Lung microvascular endothelial cell (primary cell): ENCODE results near the gene GALNT17. TPM values are rescaled to one million over a fixed set of nuclear protein-coding genes. Genes with fewer than 3 reads are reported as not detected.
"Not testable (repeated sequence)": the region's sequence is repeated elsewhere in the genome, so short reads cannot be mapped to it uniquely, and the experiment has no call there.

Experiments
- DNase-seq, 2 donors: peaks; one replicate each; pipeline versions ENCODE4 v3.0.0 to v3.0.0-alpha.2; 2010; ENCODE audit warnings: low read depth in 2 of 2
- total RNA-seq: library from RNA; depleted of rRNA; stranded (reverse); fragments of >200 nt; gene quantifications from 2 replicates; pipeline ENCODE4 v1.2.1, GENCODE V29; 2014

GALNT17 gene
- total RNA-seq, 1 donor from 2014 or later, result not detected

DNA sequence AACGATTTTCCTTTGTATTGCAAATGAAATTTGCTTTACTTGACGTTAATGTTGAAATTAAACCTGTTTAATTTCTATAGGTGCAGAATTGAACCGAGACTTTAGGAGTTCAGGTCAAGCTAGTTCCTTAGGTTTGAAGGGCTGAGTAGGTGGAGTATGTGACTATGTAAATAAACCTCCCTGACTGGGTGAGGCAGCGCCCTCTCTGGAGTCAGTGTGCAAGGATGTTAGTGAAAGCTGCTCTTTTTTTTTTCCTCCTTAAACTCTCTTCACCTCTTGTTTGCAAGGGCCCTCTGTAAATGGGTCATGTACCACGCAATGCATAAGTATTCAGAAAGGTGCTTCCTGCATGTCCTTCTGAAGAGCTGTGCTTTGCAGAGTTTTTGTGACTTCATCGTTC, 33.8 kb downstream of the GALNT17 start:
- DNase-seq, result no peak

DNA sequence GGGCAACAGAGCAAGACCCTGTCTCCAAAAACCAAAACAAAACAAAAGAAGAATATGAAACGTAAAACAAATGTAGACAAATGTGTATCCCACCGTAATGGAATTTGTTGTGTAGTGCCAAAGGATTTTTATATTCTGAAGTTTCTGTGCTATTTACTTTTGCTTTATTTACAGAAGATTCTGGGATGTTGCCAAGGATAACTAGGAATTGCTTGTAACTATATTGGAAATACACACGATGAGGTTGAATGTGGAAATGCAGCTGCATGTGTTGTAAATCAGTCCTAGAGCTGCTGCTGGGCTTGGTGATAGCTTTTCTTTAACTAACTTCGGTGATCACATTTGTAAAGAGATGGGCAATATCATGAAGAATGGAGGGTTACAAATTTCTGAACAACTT, 39.5 kb downstream of the GALNT17 start:
- no peak for DNase-seq

DNA sequence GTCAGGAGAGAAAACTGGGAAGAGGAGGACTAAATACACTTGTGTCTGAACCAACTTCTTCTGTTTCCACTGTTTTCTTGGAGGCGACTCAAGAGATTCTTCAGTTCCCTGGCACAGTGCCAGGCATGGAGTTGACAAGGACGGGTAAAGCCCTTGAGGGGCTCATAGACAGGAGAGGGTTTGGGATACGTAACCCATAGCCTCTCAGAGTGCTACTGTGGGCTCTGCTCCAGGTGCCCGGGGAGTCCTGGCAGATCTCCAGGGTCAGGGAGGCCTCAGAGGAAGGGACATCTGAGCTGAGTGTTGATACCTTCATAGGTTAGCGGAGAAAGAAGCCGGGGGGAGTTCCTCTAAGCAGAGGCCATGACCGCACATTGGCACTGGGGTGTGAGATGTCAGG, 42.0 kb downstream of the GALNT17 start:
- DNase-seq, result no peak

DNA sequence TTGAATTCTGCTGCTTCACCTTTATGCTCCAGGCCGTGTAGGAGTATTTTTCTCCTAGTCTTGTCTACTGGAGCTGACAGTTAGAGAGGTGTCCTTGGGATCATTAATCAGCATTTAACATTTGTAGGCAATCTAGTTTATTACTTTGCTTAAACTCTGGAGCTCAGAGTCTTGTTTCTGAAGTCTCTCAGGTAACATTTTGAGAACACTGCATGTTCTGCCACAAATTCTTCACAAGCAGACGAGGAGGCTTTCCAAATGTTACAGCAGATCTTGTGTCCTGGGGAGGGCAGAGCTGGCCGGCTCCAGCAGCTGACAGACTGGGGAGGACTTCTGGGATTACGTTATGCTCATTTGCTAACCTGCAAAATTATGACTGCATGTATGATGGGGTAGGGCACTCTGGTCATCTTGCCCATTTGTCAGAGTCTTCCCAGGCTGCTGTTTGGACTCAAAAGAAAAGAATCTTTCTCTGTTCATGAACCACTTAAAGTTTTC, 50.5 kb downstream of the GALNT17 start:
- no peak for DNase-seq

DNA sequence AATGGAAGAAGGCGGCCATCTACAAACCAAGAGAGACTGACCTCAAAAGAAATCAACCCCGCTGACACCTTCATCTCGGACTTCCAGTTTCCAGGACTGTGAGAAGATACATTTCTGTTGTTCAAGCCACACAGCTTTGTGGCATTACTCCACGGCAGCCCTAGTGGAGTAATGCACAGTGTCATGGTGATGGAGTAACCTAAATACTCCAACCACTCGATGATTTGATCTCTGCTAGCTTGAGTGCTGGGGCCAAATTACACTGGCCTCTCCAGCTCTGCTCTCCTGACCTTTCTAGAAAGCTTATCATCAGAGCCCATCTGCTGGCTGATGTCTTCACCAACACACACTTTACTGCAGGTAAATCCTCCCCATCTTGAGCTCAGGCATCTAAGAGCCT, 52.2 kb downstream of the GALNT17 start:
- no peak for DNase-seq

DNA sequence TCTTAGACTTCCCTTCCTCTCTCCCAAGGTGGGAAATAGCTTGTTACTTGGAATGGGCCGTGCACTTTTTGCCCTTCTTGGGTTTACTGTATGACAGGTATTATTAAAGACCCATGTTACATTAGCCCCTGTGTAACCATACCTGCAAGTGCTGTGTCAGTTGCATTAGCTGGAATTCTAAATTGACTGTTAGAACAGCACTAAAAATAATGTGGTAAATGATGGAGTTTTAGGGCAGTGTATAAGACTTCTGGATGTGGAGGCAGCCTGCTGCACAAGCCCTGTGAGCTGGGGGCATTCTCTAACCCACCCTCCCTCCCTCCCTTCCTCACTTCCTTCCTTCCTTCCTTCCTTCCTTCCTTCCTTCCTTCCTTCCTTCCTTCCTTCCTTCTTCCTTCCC, 52.7 kb downstream of the GALNT17 start:
- no peak for DNase-seq

DNA sequence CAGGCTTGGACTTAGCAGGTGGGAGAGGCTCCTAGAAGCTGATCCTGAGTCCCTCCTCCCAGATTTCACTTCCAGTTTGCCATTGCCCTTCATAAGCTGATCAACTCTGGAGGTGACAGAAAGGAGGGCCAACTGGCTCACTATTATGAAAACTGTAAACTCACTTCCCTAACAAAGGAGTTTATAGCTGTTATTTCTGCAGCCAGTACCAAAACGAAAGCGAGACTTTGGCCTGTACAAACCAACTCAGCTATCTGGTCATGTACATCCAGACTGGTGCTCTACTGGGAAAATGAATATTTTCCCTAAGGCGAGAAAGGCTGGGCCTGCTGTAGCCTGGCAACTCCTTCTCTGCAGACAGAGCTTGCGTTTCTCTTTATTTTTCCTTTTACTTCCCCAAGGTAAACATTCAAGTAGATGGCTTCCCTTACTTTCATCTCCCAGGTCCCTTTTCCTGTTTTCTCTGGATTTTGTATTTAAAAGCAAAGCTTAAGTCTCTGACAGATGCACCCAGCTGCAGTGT, 54.7 kb downstream of the GALNT17 start:
- no peak for DNase-seq

DNA sequence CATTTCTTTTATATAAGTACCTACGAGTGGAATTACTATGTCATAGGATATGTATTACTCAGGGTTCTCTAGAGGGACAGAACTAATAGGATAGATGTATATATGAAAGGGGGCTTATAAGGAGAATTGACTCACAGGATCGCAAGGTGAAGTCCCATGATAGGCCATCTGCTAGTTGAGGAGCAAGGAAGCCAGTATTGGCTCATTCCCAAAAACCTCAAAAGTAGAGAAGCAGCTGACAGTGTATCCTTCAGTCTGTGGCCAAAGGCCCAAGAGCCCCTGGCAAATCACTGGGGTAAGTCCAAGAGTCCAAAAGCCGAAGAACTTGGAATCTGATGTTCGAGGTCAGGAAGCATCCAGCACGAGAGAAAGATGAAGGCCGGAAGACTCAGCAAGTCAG, 59.8 kb downstream of the GALNT17 start:
- no peak for DNase-seq

DNA sequence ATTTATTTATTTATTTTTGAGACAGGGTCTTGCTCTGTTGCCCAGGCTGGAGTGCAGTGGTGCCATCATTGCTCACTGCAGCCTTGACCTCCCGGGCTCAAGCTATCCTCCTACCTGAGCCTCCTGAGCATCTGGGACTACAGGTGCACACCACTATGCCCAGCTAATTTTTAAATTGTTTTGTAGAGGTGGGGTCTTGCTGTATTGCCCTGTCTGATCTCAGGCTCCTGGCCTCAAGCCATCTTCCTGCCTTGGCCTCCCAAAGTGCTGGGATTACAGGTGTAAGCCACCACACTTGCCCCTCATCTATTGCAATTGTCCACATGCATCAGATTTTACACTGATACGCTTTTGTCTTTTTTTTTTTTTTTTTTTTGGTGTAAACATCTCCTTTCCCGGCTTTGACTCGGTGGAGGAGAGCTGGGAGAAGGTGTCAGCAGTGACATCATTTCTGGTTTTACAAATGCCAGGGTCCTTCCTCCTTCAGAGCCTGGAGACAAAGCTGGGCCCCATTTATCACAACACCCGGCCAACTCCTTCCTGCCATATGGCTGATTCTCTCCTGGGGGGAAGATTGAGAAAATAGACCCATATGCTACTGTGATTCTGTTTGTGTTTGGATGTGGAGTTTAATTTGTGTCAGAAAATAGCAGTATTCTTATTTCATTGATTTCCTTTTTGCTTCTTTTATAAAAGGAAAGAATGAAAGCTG, 61.3 kb downstream of the GALNT17 start:
- DNase-seq, result no peak

DNA sequence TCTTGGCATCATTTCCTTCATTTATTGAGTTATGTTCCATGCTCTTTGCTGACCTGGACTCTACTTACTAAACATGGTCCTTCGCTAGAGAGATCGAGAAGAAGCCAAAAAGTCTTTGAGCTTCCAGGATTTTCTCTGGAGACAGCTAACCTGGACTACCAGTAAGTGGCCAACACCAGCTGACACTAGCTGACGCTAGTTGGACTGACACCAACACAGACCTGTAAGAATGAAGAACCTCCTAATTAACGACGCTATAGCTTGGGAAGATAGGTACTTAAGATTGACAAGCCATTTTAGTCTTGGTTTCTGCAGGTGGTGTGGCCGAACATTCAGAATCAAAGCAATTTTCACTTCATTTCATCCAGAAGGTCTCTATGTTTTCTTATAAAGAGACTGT, 66.4 kb downstream of the GALNT17 start:
- DNase-seq, result no peak

DNA sequence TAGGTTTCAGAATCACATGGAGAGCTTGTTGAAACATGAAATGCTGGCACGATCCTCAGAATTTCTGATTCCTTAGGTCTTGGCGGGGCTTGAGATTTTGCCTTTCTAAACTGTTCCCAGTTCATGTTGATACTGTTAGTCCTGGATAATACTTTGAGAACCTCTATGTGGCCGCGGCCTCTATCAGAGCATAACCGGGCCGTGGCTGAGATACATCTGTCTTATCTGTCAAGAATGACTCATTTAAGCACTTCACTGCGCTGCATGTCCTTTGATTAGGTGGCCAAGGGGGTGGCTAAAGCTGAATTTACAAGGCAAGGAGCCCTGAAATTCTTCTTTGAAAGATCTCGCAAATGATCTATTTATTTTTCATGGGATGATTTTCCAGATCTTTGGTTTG, 66.9 kb downstream of the GALNT17 start:
- no peak for DNase-seq

DNA sequence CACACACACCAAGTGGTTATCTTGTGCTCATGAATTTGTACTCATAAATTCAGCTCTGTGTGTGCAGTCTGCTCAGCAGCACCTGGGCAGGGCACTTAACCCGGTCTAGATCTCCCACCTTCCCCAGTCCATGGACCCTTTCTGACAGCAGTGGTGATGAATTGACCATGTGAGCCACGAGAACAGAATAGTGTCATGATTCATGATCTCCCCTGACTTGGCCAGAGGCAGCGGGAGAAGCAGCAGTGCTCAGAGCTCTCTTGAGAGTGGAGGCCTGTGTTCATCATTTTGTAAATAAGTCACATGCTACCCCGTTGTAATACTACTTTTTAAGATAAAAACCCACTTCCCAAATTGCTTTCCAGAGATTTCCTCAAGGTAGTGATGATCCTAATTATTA, 74.2 kb downstream of the GALNT17 start:
- DNase-seq, result no peak

DNA sequence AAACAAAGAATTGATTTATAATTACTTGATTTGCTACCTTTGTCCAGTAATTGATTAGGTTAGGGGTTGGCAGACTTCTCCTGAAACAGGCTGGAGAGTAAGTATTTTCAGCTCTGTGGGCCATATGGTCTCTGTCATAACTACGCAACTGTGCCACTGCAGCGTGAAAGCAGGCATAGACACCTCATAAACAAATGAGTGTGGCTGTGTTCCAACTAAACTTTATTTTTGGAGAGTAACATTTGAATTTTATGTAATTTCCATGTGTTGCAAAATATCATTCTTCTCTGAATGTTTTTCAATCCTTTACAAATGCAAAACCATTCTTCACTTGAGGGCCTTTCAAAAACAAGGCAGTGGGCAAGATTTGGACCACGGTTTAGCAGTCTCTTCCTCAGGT, 76.9 kb downstream of the GALNT17 start:
- no peak for DNase-seq

DNA sequence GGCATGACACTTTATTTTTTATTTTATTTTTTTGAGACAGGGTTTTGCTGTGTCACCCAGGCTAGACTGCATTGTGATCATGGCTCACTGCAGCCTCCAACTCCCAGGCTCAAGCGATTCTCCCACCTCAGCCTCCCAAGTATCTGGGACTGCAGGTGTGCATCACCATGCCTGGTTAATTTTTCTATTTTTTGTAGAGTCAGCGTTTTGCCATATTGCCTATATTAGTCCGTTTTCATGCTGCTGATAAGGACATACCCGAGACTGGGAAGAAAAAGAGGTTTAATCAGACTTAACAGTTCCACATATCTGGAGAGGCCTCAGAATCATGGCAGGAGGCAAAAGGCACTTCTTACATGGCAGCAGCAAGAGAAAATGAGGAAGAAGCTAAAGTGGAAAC, 77.5 kb downstream of the GALNT17 start:
- not testable (repeated sequence) for DNase-seq

DNA sequence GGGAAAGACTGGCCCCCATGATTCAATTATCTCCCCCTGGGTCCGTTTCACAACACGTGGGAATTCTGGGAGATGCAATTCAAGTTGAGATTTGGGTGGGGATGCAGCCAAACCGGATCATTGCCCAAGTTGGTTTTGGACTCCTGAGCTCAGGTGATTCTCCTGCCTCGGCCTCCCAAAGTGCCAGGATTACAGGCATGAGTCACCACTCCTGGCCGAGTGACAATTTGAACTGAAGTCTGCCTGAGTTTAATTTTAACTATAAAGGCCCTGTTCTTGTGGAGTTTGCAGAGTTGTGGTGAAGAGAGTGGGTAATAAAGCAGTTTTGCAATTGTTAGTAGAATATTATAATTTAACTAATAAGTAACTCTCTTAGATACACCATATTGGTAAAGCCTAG, 78.3 kb downstream of the GALNT17 start:
- no peak for DNase-seq

DNA sequence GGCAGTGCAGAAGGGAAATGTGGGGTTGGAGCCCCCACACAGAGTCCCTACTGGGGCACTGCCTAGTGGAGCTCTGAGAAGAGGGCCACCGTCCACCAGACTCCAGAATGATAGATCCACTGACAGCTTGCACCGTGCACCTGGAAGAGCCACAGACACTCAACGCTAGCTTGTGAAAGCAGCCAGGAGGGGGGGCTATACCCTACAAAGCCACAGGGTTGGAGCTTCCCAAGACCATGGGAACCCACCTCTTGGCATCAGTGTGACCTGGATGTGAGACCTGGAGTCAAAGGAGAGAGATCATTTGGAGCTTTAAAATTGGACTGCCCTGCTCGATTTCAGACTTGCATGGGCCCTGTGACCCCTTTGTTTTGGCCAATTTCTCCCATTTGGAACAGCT, 80.5 kb downstream of the GALNT17 start:
- not testable (repeated sequence) for DNase-seq

DNA sequence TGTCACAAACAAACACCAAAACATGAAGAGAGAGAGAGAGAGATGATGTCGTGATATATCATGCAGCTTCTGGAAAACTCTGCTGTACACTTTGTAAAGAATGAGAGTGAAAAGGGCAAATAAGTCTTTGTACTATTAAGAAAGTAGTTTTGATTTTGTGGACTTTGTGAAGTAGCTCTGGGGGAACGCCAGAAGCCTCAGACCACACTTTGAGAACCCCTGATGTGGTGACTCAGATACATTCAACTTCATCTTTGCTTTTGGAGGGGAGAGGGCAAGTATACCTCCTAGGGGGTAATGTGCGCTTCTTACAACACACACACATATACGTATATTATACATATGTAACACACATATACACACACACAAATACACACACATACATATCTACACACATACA, 84.3 kb downstream of the GALNT17 start:
- DNase-seq, result no peak

DNA sequence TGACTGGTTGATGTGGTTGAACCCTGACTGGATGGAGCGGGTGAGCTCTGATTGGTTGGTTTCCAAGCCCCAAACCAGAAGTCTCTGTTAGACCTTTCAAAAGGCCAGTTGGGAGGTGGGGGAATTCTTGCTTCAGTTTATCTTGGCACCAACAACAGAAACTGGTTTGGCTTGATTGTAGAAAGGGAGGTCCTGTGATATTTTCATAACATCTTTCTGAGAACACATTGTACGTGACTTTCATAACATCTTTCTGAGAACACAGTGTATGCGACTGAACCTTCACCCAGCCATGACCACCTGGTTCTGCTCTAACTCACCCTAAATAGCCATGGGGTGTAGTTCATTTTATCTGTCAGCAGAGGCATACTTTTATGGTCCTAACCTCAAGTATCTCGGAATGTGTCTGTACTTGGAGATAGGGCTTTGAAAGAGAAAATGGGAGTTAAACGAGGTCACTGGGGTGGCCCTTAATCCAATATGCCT, 88.3 kb downstream of the GALNT17 start:
- no peak for DNase-seq

DNA sequence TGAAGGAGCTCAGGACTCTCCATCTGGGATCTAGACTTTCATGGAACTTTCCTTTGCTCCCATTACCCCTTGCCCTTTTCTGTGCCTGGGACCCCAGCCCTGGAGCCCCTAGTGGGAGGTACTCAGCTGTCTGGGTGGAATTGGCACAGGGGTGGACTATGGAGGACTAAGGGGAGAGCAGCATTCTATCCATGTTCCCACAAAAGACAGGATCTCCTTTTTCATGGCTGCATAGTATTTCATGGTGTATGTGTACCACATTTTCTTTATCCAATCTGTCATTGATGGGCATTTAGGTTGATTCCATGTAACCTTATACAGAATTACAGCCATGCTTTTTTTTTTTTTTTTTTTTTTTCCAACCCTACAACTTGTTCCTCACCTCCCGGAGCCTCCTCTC, 89.1 kb downstream of the GALNT17 start:
- no peak for DNase-seq

DNA sequence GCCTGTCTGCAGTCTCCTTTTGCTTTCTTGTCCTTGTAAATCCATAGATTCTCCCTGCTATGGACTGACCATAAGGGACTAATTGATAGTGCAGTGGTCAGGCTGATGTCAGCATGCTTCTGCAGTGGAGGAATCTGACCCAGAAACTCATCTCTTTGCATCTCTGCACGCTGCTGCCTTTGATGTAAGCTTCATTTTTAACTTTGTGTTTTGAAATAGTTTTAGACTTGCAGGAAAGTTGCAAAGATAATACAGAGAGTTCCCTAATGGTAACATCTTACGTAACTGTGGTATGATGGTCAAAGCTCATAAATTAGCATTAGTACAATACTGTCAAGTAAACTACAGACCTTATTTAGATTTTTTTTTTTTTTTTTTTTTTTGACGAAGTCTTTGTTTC, 89.6 kb downstream of the GALNT17 start:
- no peak for DNase-seq

DNA sequence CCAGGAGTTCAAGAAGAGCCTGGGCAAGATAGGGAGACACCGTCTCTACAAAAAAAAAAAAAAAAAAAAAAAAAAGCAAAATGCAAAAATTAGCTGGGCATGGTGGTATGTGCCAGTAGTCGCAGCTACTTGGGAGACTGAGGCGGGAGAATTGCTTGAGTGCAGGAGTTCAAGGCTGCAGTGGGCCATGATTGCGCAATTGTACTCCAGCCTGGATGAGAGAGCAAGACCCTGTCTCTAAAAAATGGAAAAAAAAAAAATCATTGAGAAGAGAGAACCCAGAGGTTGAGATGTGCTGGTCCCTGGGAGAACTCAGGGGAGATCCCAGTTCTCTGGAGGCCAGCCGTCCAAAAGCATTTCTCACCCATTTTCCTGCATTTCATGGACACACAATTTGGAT, 95.2 kb downstream of the GALNT17 start:
- DNase-seq, result no peak

DNA sequence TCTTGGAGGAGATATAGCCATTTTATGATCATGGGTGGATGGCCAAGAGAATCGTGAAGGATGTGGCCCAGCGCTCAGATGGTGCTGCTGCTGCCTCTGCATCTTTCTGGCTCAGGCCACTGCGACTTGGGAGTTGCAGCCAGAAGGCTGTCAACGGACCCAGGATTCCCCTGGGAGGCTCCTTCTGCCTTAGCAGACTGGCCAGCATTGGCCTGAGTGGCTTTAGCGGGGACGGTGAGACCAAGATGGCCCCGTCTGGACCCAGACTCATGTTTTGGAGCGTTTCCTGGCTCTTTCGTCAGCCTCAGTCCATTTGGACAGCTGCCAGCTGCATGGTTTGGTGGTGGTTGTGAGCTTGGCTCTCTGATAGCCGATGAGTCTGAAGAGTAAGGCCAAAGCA, 97.2 kb downstream of the GALNT17 start:
- DNase-seq, result no peak

DNA sequence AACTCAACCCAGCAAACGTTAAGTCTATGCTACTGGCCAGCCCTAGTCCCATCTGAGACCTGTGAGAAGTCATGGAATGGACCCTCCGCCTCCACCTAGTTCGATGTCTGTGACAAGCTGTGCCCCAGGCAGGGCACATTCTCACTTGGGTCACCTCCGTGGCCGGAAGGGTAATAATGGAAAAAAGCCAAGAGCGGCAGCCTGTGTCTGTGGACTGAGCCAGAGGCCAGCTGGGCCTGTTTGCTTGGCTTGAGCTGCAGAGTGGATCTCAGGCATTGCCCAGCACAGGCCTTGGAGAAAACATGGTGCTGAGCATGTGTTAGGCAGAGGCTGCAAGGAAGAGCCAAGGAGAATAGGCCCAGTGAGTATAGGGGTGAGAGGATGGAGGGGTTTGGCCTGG, 97.8 kb downstream of the GALNT17 start:
- no peak for DNase-seq

DNA sequence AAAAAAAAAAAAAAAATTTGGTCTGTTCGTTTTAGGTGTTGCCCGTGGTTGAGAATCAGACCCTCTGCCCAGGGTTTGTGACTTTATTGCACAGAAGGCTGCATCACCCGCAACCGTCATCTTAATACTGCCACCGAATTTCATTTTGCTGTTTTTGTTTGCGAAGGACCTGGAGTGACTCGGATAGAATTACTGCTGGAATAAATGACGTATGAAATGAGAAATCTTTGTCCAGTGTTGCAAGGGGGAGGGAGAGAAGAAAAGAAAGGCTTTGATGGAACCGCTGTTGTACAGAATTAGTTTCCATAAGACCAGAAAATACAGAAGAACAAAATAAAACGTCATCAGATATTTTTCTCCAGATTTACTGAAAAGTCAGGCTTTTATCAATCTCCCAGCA, 103.3 kb downstream of the GALNT17 start:
- no peak for DNase-seq
